Activated CD8-positive, alpha-beta memory T cell treated with anti-CD3 and anti-CD28 coated beads, Interleukin-2, amount 10 ng/mL, durations not matched to agents 7 days and 5 days (primary cell): ENCODE data around the gene IL22RA1. TPM values are rescaled to one million over a fixed set of nuclear protein-coding genes. Genes with fewer than 3 reads are reported as not detected.

ENCODE experiments used
- ATAC-seq: fragments of 150-1000 bp; cut with Tn5 transposase; one replicate; pipeline ENCODE4 v1.10.0; 2021; ENCODE audit warnings: moderate library complexity
- CTCF ChIA-PET: fragments of 350-600 bp; sonication (Branson Sonifier 250); formaldehyde crosslinking; loops from one replicate; lab custom pipeline; 2021; ENCODE audit warnings: antibody characterized with exemption; lab: Charles Lee
- DNase-seq: peaks from one replicate; pipeline ENCODE4 v3.0.0-alpha.2; 2020
- H3K27ac Mint-ChIP-seq: one replicate; pipeline ENCODE4 v1.8.0; 2021; ENCODE audit warnings: mild to moderate bottlenecking, mixed read lengths
- H3K27me3 Mint-ChIP-seq: one replicate; pipeline ENCODE4 v1.8.0; 2021; ENCODE audit warnings: mixed read lengths
- H3K36me3 Mint-ChIP-seq: one replicate; pipeline ENCODE4 v1.8.0; 2021; ENCODE audit warnings: mild to moderate bottlenecking, mixed read lengths
- H3K4me1 Mint-ChIP-seq: one replicate; pipeline ENCODE4 v1.8.0; 2021; ENCODE audit warnings: mixed read lengths
- H3K4me3 Mint-ChIP-seq: one replicate; pipeline ENCODE4 v1.8.0; 2021; ENCODE audit warnings: mild to moderate bottlenecking, moderate library complexity, mixed read lengths
- H3K9me3 Mint-ChIP-seq: one replicate; pipeline ENCODE4 v1.8.0; 2022; ENCODE audit warnings: low read depth, mixed read lengths
- total RNA-seq, 2 experiments: library from RNA; stranded (reverse); gene quantifications; one replicate each; pipeline ENCODE4 v1.2.3, GENCODE V29; 2021

IL22RA1 gene
- total RNA-seq, 2 experiments from 2014 or later, result 0.15 TPM; not detected in 1

DNA sequence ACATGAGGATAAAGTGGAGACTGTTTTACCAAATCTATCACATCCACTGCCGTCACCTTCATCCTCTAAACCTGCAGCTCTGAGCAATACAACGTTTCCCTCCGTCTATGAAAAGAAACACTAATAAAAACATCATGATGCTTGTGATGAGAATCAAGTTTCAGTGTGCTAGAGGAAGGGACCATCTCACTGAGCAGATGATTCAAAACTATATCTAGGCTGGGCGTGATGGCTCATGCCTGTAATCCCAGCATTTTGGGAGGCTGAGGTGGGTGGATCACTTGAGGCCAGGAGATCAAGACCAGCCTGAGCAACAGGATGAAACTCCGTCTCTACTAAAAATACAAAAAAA lies 16.3 kb downstream of the IL22RA1 start:
- no peaks in the 10 kb centered on the region for H3K4me1 Mint-ChIP-seq
- H3K4me3 Mint-ChIP-seq, result no peak overlapping the region
- ATAC-seq, result no peak
- peaks cover 2% of the 10 kb centered on the region for H3K27me3 Mint-ChIP-seq
- H3K9me3 Mint-ChIP-seq, result peaks cover 2% of the 10 kb centered on the region
- CTCF ChIA-PET, result interaction anchor here (1.6 kb wide), 1 partner anchor 24 kb away, joined by 10 read pairs; no protein-coding TSS in a partner anchor
- H3K36me3 Mint-ChIP-seq, result no peaks in the 10 kb centered on the region
- no peak overlapping the region for H3K27ac Mint-ChIP-seq
- no peak for DNase-seq

DNA sequence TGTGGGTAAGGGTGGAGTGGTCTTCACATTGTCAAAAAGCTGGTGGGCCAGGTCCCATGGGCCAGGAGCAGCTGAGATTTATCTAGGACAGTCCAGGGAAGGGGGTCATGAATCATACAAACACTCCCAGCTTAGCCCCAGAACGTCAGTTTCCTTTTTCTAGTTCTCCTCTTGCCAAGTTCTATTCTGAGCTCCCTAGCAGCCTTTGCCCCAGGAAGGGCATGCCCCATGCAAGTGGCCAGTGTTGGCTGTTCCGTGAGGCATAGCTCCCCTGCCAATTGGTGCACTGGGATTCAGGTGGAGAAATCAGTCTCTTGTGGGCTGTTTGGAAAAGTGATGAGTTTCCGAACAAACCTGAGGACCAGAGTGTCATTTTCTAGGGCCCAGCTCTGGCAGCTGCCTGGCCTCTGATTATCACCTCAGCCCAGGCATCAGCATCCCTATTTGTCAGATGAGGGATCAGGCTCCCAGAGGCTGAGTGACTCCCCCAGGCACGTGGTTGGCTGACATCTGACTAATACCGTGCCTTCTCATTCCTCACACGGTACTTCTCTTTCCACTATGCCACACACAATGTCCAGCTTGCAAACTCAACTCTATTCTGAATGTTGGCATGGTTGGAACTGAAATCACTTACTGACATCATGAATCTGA lies 16.8 kb downstream of the IL22RA1 start:
- no peaks in the 10 kb centered on the region for H3K27me3 Mint-ChIP-seq
- no peak overlapping the region for H3K27ac Mint-ChIP-seq
- no peaks in the 10 kb centered on the region for H3K4me1 Mint-ChIP-seq
- no peaks in the 10 kb centered on the region for H3K36me3 Mint-ChIP-seq
- no peak overlapping the region for H3K4me3 Mint-ChIP-seq
- DNase-seq, result no peak
- CTCF ChIA-PET, result interaction anchor here (1.2 to 1.6 kb wide), 2 partner anchors 14 to 24 kb away, joined by 4 to 10 read pairs; partner anchors contain the start of gene MYOM3
- no peak for ATAC-seq
- H3K9me3 Mint-ChIP-seq, result no peaks in the 10 kb centered on the region

DNA sequence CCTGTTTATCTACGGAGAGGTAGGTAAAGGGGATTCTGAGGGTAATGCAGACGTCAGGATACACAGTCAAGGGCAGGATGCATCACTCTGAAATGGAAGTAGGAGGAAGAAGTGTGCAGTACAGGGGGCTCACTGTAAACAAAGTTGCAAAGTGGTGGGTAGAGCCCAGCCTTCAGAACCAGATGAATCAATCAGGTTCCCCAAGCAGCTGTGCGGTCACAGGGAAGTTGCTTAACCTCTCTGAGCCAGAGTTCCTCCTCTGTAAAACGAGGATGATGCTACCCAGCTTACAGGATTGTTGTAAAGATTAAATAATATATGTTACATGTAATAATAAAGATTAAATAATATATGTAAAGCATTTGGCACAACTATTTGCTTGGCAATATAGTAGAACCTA lies 17.5 kb downstream of the IL22RA1 start:
- Mint-ChIP-seq H3K9me3 (no peaks in the 10 kb centered on the region), H3K4me1 (no peaks in the 10 kb centered on the region), H3K4me3 (no peak overlapping the region), H3K27me3 (no peaks in the 10 kb centered on the region), H3K27ac (no peak overlapping the region), H3K36me3 (no peaks in the 10 kb centered on the region)
- DNase-seq (no peak), ATAC-seq (no peak)
- CTCF ChIA-PET, result interaction anchor here (1.2 to 1.6 kb wide), 2 partner anchors 13 to 25 kb away, joined by 4 to 10 read pairs; partner anchors contain the start of gene MYOM3

DNA sequence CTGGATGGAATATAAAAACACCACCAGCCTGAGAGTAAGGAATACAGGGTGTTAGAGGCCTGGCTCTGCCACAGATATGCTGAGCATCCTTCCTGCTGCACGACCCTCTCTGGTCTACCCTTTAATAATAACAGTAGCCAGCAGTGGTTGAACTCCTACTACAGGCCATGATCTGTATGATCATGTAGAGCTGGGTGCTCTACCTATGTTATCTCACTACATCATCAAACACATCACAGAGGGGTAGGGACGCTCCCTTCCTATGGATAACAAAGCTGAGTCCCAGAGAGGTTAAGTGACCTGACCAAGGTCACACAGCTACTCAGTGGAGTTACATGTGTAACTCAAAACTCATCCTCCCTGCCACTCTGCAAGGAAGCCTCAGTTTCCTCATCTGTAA lies 18.0 kb downstream of the IL22RA1 start:
- H3K27ac Mint-ChIP-seq, result no peak overlapping the region
- no peak overlapping the region for H3K4me3 Mint-ChIP-seq
- H3K9me3 Mint-ChIP-seq, result no peaks in the 10 kb centered on the region
- CTCF ChIA-PET, result interaction anchor here (1.6 kb wide), 1 partner anchor 25 kb away, joined by 10 read pairs; no protein-coding TSS in a partner anchor
- ATAC-seq (no peak), DNase-seq (no peak)
- H3K4me1 Mint-ChIP-seq, result no peaks in the 10 kb centered on the region
- H3K27me3 Mint-ChIP-seq, result no peaks in the 10 kb centered on the region
- H3K36me3 Mint-ChIP-seq, result no peaks in the 10 kb centered on the region

DNA sequence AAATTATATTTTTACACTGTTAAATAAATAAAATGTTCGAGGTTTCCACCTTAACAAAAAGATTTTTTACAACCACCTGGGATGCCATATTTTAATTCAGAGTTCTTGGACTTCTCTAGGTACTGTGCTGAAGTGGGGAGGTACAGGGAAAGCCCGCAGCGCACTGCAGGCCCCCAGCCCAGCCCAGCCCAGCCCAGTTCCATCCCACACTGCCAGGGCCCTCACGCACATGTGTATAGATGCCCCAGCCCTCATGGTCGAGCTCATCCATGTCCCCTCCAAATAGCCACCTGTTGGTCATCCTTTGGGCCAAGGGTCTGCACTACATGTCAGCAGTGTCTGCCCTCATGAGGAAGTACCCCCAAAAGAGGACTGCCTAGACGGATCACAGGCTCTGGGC lies 19.3 kb downstream of the IL22RA1 start:
- CTCF ChIA-PET, result no interaction called here
- Mint-ChIP-seq H3K4me1 (no peaks in the 10 kb centered on the region), H3K27ac (no peak overlapping the region), H3K27me3 (peaks cover 3% of the 10 kb centered on the region), H3K4me3 (no peak overlapping the region), H3K9me3 (no peaks in the 10 kb centered on the region), H3K36me3 (no peaks in the 10 kb centered on the region)
- no peak for ATAC-seq
- DNase-seq, result no peak

DNA sequence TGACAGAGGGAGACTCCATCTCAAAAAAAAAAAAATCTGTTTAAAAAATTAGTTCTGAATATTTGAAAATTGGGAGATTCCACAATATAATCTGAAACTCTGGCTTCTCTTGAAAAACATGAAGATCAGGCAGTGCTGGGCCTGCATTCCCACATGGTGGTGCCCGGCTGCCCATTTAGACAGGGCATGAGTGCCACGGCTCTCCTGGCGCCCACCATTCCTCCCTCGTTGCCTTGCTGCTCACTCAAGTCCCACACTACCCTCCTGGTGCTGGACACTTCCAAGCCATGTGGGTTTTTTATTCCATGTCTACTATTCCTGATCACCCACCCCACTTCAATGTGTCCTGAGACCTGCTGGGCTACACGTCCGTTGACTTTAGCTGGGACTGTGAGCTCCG lies 20.2 kb downstream of the IL22RA1 start:
- no peaks in the 10 kb centered on the region for H3K9me3 Mint-ChIP-seq
- CTCF ChIA-PET, result no interaction called here
- no peak for ATAC-seq
- DNase-seq, result no peak
- no peaks in the 10 kb centered on the region for H3K36me3 Mint-ChIP-seq
- peaks cover 3% of the 10 kb centered on the region for H3K27me3 Mint-ChIP-seq
- H3K27ac Mint-ChIP-seq, result no peak overlapping the region
- H3K4me1 Mint-ChIP-seq, result no peaks in the 10 kb centered on the region
- no peak overlapping the region for H3K4me3 Mint-ChIP-seq

DNA sequence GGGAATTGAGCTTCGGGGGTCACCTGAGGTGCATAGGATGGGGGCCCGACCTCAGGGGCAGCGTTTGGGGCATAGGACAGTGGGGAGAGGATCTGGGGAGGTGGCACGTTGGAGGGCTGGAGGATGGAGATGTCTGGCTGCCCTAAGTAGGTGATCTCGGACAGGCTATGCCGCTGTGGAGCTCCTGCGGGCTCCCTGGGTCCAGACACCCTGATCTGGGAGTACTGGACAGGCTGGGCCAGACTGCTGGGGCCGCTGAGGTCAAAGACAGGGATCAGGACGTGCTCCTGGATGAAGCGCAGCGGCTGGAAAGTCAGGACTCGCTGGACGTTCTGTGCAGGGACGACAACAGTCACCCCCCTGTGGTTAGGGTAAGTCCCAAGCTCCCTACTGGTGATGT lies 21.5 kb downstream of the IL22RA1 start:
- peaks cover 14% of the 10 kb centered on the region for H3K27me3 Mint-ChIP-seq
- H3K9me3 Mint-ChIP-seq, result no peaks in the 10 kb centered on the region
- DNase-seq (no peak), ATAC-seq (no peak)
- H3K4me3 Mint-ChIP-seq, result no peak overlapping the region
- H3K36me3 Mint-ChIP-seq, result no peaks in the 10 kb centered on the region
- CTCF ChIA-PET, result interaction anchor here (1.9 kb wide), 1 partner anchor 28 kb away, joined by 7 read pairs; no protein-coding TSS in a partner anchor
- H3K4me1 Mint-ChIP-seq, result no peaks in the 10 kb centered on the region
- H3K27ac Mint-ChIP-seq, result no peak overlapping the region

DNA sequence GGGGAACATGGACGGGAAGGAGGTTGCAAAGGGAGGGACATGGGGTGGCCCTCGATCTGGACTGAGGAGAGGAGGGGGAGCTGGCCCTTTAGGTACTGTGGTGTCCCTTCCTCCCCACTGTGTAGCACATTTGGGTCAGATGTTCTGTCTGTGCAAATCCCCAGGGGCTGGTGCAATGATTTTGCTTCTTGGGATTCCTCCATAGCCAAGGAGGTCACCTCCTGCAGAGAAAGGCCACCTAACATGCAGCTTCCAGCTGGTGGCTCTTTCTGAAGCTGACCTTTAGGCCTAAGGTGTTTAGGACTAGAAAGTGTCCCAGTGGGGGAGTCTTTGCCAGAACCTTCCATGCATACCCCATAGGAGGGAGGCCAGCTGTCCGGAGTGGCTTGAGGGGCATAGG lies 22.0 kb downstream of the IL22RA1 start:
- H3K4me1 Mint-ChIP-seq, result no peaks in the 10 kb centered on the region
- peaks cover 18% of the 10 kb centered on the region for H3K27me3 Mint-ChIP-seq
- ATAC-seq, result no peak
- H3K9me3 Mint-ChIP-seq, result no peaks in the 10 kb centered on the region
- no peak overlapping the region for H3K4me3 Mint-ChIP-seq
- CTCF ChIA-PET, result interaction anchor here (1.9 kb wide), 1 partner anchor 29 kb away, joined by 7 read pairs; no protein-coding TSS in a partner anchor
- no peaks in the 10 kb centered on the region for H3K36me3 Mint-ChIP-seq
- no peak for DNase-seq
- no peak overlapping the region for H3K27ac Mint-ChIP-seq

DNA sequence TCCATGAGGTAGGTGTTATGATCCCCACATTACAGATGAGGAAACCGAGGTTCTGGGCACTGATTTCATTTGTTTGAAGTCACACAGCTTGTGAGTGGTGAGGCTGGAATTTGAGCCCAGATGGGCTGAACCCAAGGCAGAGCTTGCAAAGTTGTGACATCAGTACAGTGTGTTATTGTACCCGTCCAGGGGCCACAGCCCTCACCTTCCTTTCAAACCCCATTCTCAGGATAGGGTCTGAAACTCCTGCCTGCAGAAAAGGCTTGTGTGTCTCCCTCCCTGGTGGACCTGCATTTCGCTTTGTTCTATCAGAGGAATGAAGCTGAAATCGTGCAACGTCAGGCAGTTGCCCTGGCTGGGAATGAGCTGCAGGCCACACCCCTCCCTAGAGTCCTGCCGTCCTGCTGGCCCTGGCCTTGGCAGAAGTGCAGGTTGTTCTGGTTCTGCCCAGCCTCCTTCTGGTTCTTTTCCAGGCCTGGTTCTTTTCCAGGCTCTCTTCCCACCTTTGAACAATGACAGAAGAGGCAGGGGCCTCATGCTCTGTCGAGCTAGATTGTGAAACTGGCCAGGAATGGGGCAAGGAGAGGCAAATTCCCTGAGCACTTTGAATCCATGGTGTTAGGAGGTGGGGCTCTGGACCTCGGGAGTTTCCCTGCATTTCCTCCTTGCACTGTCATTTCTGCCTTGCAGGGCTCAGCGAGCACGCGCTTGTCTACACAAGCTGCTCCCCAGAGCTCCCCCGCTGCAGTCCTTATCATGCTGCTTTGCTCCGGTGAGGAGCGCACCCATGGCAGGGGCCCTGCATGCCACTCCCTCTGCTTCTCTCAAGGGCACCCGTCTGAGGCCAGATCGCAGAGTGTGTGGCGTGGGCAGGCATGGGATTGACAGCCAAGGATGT lies 22.8 kb downstream of the IL22RA1 start:
- Mint-ChIP-seq H3K27ac (no peak overlapping the region), H3K9me3 (no peaks in the 10 kb centered on the region), H3K27me3 (peaks cover 19% of the 10 kb centered on the region), H3K4me1 (no peaks in the 10 kb centered on the region), H3K36me3 (no peaks in the 10 kb centered on the region), H3K4me3 (no peak overlapping the region)
- no peak for DNase-seq
- no peak for ATAC-seq
- CTCF ChIA-PET, result interaction anchor here (1.0 to 1.9 kb wide), 5 partner anchors 15 to 271 kb away, joined by 3 to 7 read pairs (median 3); no protein-coding TSS in a partner anchor

DNA sequence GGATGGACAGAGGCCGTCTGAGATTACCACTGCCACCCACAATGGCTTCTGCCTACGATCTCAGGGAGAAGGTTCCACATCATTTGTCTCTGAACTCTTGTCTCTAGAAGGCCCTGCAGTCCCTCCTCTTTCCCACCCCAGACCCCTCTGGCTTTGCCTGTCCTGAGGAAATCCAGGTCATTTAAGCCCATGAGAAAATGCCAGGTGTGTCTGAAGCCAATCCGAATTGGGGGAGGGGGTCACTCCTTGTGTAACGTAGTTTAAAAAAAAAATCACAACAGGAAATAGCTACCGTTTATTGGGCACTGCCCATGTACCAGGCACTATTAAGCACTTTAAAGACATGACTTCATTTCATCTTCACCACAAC lies 23.5 kb downstream of the IL22RA1 start:
- H3K36me3 Mint-ChIP-seq, result no peaks in the 10 kb centered on the region
- no peaks in the 10 kb centered on the region for H3K4me1 Mint-ChIP-seq
- DNase-seq (no peak), ATAC-seq (no peak)
- peaks cover 23% of the 10 kb centered on the region for H3K27me3 Mint-ChIP-seq
- no peak overlapping the region for H3K4me3 Mint-ChIP-seq
- CTCF ChIA-PET, result interaction anchor here (1.0 to 1.5 kb wide), 4 partner anchors 14 to 272 kb away, joined by 3 read pairs; no protein-coding TSS in a partner anchor
- no peaks in the 10 kb centered on the region for H3K9me3 Mint-ChIP-seq
- H3K27ac Mint-ChIP-seq, result no peak overlapping the region

DNA sequence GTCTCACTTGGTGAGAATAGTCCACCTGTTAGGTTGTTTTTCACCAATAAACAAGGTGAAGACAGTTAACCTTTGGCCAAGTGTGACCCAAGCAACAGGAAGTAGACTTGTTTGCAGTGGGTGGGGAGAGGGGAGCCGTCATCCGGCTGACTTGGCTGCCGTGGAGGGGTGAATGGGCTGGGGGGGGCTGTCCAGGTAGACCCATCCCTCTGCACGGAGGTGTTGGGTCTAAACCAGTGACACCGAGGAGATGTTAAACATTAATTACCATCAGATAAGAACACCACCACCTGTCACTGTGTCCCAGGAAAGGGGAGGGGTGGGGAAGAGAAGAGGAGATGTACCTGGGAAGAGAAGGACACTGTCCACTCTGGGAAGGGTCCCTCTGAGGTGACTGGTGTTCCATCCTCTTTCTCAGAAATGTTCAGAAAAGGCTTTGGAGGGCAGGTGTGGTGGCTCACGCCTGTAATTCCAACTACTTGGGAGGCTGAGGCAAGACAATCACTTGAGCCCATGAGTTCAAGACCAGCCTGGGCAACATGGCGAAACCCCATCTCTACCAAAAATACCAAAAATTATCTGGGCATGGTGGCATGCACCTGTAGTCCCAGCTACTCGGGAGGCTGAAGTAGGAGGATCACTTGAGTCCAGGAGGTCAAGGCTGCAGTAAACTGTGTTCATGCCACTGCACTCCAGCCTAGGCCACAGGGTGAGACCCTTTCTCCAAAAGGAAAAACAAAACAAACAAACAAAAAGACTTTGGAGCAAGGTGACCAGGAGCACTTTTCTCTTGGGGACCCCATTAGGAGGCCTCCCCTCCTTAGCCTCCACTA lies 24.3 kb downstream of the IL22RA1 start:
- DNase-seq (no peak), ATAC-seq (no peak)
- Mint-ChIP-seq H3K36me3 (no peaks in the 10 kb centered on the region), H3K27me3 (peaks cover 26% of the 10 kb centered on the region), H3K4me3 (no peak overlapping the region), H3K9me3 (no peaks in the 10 kb centered on the region), H3K27ac (no peak overlapping the region), H3K4me1 (no peaks in the 10 kb centered on the region)
- CTCF ChIA-PET, result interaction anchor here (1.5 kb wide), 2 partner anchors 32 to 273 kb away, joined by 3 read pairs; no protein-coding TSS in a partner anchor

DNA sequence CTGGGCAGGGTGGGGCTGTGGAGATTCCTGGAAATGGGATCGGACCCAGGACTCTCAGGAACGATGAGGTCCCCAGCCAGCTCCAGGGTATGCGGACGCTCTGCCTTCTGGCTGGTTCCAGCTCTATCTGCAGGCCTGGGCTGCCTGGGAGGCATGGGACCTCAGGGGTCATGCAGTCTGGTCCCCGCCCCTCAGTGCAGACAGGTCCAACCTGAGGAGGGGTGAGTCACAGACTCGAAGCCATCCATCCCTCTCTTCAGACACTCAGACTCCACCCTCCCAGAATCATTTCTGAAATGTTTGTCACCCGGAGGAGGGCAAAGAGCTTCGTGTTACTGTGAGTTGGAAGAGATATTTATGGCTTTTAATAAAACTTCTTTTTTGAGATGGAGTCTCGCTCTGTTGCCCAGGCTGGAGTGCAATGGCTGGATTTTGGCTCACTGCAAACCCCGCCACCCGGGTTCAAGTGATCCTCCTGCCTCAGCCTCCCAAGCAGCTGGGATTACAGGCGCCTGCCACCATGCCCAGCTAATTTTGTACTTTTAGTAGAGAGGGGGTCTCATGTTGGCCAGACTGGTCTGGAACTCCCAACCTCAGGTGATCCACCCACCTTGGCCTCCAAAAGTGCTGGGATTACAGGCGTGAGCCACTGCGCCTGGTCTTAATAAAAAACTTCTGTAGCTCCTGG lies 25.1 kb downstream of the IL22RA1 start:
- ATAC-seq (no peak), DNase-seq (no peak)
- CTCF ChIA-PET, result interaction anchor here (1.8 kb wide), 1 partner anchor 32 kb away, joined by 5 read pairs; no protein-coding TSS in a partner anchor
- no peak overlapping the region for H3K4me3 Mint-ChIP-seq
- H3K4me1 Mint-ChIP-seq, result no peaks in the 10 kb centered on the region
- no peaks in the 10 kb centered on the region for H3K9me3 Mint-ChIP-seq
- peaks cover 33% of the 10 kb centered on the region for H3K27me3 Mint-ChIP-seq
- H3K36me3 Mint-ChIP-seq, result no peaks in the 10 kb centered on the region
- no peak overlapping the region for H3K27ac Mint-ChIP-seq
